ENCODE results near the gene THSD4.

DNA sequence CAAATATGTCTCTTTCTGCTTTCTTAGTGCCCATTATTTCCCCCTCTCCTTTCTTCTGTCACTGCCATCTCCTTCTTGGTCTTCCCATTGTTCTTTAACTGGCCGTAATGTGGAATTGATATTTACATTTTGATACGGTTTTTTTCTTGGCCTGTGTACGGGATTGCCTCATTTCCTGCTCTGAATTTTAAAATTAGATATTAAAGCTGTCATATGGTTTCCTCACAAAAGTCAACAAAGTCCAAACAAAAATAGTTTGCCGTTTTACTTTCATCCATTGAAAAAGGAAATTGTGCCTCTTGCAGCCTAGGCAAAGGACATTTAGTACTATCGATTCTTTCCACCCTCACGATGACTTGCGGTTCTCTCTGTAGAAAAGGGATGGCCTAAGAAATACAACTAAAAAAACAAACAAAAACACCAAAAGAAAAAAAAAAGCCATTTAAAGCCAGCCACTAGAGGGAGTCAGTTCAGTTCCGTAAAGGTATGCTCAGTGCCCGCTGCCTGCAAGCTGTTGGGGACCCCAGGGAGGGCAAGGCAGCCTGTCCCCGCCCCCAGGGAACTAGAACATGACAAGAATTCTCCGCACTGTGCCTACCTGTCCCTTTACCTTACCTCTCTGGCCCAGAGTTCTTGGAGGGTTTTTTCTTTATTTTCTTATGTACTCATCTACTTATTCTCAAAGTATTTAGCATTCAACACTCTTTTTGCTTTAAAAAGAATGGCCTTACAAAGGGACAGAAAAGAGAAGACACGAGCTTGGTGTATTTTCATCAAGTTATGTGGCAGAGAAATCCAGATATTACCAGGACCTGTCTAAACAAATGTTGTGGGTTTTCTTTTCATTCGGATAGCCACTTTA, 665.1 kb downstream of the THSD4 start:
- TF ChIP-seq, protein P1, sequence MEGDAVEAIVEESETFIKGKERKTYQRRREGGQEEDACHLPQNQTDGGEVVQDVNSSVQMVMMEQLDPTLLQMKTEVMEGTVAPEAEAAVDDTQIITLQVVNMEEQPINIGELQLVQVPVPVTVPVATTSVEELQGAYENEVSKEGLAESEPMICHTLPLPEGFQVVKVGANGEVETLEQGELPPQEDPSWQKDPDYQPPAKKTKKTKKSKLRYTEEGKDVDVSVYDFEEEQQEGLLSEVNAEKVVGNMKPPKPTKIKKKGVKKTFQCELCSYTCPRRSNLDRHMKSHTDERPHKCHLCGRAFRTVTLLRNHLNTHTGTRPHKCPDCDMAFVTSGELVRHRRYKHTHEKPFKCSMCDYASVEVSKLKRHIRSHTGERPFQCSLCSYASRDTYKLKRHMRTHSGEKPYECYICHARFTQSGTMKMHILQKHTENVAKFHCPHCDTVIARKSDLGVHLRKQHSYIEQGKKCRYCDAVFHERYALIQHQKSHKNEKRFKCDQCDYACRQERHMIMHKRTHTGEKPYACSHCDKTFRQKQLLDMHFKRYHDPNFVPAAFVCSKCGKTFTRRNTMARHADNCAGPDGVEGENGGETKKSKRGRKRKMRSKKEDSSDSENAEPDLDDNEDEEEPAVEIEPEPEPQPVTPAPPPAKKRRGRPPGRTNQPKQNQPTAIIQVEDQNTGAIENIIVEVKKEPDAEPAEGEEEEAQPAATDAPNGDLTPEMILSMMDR (IDR thresholded peaks at IDR 0.05) = peak; percentile 93
- TF ChIP-seq, protein P2, sequence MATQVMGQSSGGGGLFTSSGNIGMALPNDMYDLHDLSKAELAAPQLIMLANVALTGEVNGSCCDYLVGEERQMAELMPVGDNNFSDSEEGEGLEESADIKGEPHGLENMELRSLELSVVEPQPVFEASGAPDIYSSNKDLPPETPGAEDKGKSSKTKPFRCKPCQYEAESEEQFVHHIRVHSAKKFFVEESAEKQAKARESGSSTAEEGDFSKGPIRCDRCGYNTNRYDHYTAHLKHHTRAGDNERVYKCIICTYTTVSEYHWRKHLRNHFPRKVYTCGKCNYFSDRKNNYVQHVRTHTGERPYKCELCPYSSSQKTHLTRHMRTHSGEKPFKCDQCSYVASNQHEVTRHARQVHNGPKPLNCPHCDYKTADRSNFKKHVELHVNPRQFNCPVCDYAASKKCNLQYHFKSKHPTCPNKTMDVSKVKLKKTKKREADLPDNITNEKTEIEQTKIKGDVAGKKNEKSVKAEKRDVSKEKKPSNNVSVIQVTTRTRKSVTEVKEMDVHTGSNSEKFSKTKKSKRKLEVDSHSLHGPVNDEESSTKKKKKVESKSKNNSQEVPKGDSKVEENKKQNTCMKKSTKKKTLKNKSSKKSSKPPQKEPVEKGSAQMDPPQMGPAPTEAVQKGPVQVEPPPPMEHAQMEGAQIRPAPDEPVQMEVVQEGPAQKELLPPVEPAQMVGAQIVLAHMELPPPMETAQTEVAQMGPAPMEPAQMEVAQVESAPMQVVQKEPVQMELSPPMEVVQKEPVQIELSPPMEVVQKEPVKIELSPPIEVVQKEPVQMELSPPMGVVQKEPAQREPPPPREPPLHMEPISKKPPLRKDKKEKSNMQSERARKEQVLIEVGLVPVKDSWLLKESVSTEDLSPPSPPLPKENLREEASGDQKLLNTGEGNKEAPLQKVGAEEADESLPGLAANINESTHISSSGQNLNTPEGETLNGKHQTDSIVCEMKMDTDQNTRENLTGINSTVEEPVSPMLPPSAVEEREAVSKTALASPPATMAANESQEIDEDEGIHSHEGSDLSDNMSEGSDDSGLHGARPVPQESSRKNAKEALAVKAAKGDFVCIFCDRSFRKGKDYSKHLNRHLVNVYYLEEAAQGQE (IDR thresholded peaks at IDR 0.05) = no peak
- TF ChIP-seq JUN (IDR thresholded peaks at IDR 0.05) (0 out of 5 replicates have a peak, but pooled peaks of 1 of the 2 experiments have one; percentile 14), NR3C1 (IDR thresholded peaks at IDR 0.05) (no peak), JUNB (IDR thresholded peaks at IDR 0.05) (no peak)
- TF ChIP-seq, protein P3, sequence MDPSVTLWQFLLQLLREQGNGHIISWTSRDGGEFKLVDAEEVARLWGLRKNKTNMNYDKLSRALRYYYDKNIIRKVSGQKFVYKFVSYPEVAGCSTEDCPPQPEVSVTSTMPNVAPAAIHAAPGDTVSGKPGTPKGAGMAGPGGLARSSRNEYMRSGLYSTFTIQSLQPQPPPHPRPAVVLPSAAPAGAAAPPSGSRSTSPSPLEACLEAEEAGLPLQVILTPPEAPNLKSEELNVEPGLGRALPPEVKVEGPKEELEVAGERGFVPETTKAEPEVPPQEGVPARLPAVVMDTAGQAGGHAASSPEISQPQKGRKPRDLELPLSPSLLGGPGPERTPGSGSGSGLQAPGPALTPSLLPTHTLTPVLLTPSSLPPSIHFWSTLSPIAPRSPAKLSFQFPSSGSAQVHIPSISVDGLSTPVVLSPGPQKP (IDR thresholded peaks at IDR 0.05; ENCODE audit: low read depth, low read length) = no peak

All from A549 (cell line).